Endothelial cell of umbilical vein (primary cell): ENCODE results near the gene SHROOM4. TPM values are rescaled to one million over a fixed set of nuclear protein-coding genes. Genes with fewer than 3 reads are reported as not detected.

Experiments used
- BruUV-seq: library from RNA; stranded (reverse); fragments of 400-500 nt; replicated peaks from 2 replicates; lab custom pipeline; 2021; lab: Mats Ljungman, UMichigan
- CTCF ChIA-PET: fragments of 300-600, 350-600 bp; sonication (Branson Sonifier 250); formaldehyde crosslinking; loops from one replicate; lab custom pipeline; 2021; ENCODE audit warnings: antibody characterized with exemption, inconsistent platforms; lab: Charles Lee
- POLR2A ChIA-PET: fragments of 300-600, 350-600 bp; sonication (Branson Sonifier 250); formaldehyde crosslinking; loops from one replicate; lab custom pipeline; 2021; ENCODE audit warnings: antibody characterized with exemption, inconsistent platforms; lab: Charles Lee
- DNase-seq: peaks from one replicate; pipeline ENCODE4 v3.0.0-alpha.2; 2011; ENCODE audit warnings: low read depth, low spot score
- FAIRE-seq: peaks from 2 replicates; lab custom pipeline; 2011; peaks lifted over from hg19 to GRCh38; lab: Jason Lieb, UNC
- H2AFZ ChIP-seq: 2 replicates; pipeline ENCODE4 v1.6.0; 2012; ENCODE audit warnings: low read depth, low read length, control low read depth, inconsistent platforms
- H3K27ac ChIP-seq: 2 replicates; pipeline ENCODE4 v1.5.1; 2011; ENCODE audit warnings: low read depth, mild to moderate bottlenecking, control low read depth, low read length, moderate library complexity; ENCODE audit not compliant: insufficient read depth
- H3K27me3 ChIP-seq, 2 experiments: 2 replicates each; pipeline versions ENCODE4 v1.6.0 to v1.6.1; 2011; ENCODE audit warnings: low read length in 2 of 2, mixed read lengths in 1 of 2; ENCODE audit not compliant: control insufficient read depth in 2 of 2, insufficient read depth in 2 of 2
- H3K36me3 ChIP-seq, 2 experiments: 2 replicates in 1 of 2; 3 replicates in 1 of 2; pipeline ENCODE4 v1.5.1; 2011; ENCODE audit warnings: low read length in 2 of 2, mild to moderate bottlenecking in 1 of 2, moderate library complexity in 1 of 2; ENCODE audit not compliant: control insufficient read depth in 2 of 2, insufficient read depth in 2 of 2; ENCODE audit errors: extremely low read depth in 1 of 2
- H3K4me1 ChIP-seq: 3 replicates; pipeline ENCODE4 v1.5.1; 2011; ENCODE audit warnings: mild to moderate bottlenecking, low read length; ENCODE audit not compliant: control insufficient read depth, insufficient read depth; ENCODE audit errors: extremely low read depth
- H3K4me2 ChIP-seq: 2 replicates; pipeline ENCODE4 v1.6.1; 2011; ENCODE audit warnings: low read length, control low read depth, mixed read lengths; ENCODE audit not compliant: insufficient read depth
- H3K4me3 ChIP-seq, 3 experiments: fragments of 200-600 bp in 1 of 3; sonication (generic), shearing (Covaris generic) in 1 of 3; replicated peaks in 1 of 3; 2 replicates each; pipeline ENCODE4 v1.5.1; 2011 to 2016; ENCODE audit warnings: control low read depth in 3 of 3, low read length in 3 of 3, mild to moderate bottlenecking in 2 of 3, inconsistent platforms in 1 of 3, low read depth in 1 of 3, moderate library complexity in 1 of 3; ENCODE audit not compliant: insufficient read depth in 1 of 3
- H3K79me2 ChIP-seq: 2 replicates; pipeline ENCODE4 v1.6.0; 2012; ENCODE audit warnings: low read length, inconsistent platforms; ENCODE audit not compliant: control insufficient read depth, insufficient read depth
- H3K9ac ChIP-seq: replicated peaks from 2 replicates; pipeline ENCODE3; 2011; ENCODE audit warnings: low read length, control low read depth; ENCODE audit not compliant: insufficient read depth; ENCODE audit errors: extremely low read depth
- H3K9me1 ChIP-seq: replicated peaks from 3 replicates; pipeline ENCODE4 v1.6.0; 2011; ENCODE audit warnings: mild to moderate bottlenecking, low read length; ENCODE audit not compliant: control insufficient read depth, insufficient read depth; ENCODE audit errors: extremely low read depth
- H3K9me3 ChIP-seq: replicated peaks from 2 replicates; pipeline ENCODE4 v1.5.1; 2012; ENCODE audit warnings: low read length, inconsistent platforms; ENCODE audit not compliant: control insufficient read depth, insufficient read depth
- H4K20me1 ChIP-seq: replicated peaks from 2 replicates; pipeline ENCODE3; 2011; ENCODE audit warnings: mild to moderate bottlenecking, low read length; ENCODE audit not compliant: control insufficient read depth, insufficient read depth; ENCODE audit errors: extremely low read depth
- EZH2 ChIP-seq: IDR thresholded peaks from 2 replicates; pipeline ENCODE4 v1.6.1; 2012; ENCODE audit warnings: borderline replicate concordance, low read depth, mild to moderate bottlenecking, moderate library complexity, low read length, inconsistent platforms; ENCODE audit not compliant: severe bottlenecking
- FOS ChIP-seq: IDR thresholded peaks from 2 replicates; pipeline ENCODE4 v1.6.1; 2011; ENCODE audit warnings: mild to moderate bottlenecking, low read length, moderate library complexity, borderline replicate concordance; ENCODE audit not compliant: insufficient read depth
- GATA2 ChIP-seq: IDR thresholded peaks from 2 replicates; pipeline ENCODE4 v1.7.0; 2011; ENCODE audit warnings: low read depth, mild to moderate bottlenecking, moderate library complexity, mixed read lengths, low read length; ENCODE audit not compliant: insufficient read length, insufficient read depth
- JUN ChIP-seq: IDR thresholded peaks from 2 replicates; pipeline ENCODE4 v1.6.1; 2011; ENCODE audit warnings: borderline replicate concordance, low read depth; ENCODE audit not compliant: insufficient read length, insufficient read depth
- MYC ChIP-seq: IDR thresholded peaks from one replicate; pipeline ENCODE4 v1.6.1; 2011; ENCODE audit warnings: mild to moderate bottlenecking, low read depth, low read length
- POLR2A ChIP-seq: IDR thresholded peaks from 2 replicates; pipeline ENCODE4 v1.6.1; 2012; ENCODE audit warnings: low read depth, mild to moderate bottlenecking, control low read depth, low read length
- POLR2AphosphoS5 ChIP-seq: IDR thresholded peaks from 2 replicates; pipeline ENCODE4 v1.6.1; 2012; ENCODE audit warnings: low read depth, mild to moderate bottlenecking, control low read depth, low read length, moderate library complexity; ENCODE audit not compliant: insufficient read depth
- dilution Hi-C: fragments of 300-500 bp; cut with MboI; formaldehyde crosslinking; loops from one replicate; pipeline ENCODE4 v1.15.0; 2019; ENCODE audit warnings: low sequenced_read_pairs; ENCODE audit not compliant: extremely low pct_ligation_motif_present
- intact Hi-C: fragments of 100-400 bp; cut with micrococcal nuclease; formaldehyde crosslinking; loops from one replicate; pipeline ENCODE4 v1.10.0; 2022
- polyA plus RNA-seq, 4 experiments: library from polyadenylated mRNA; depleted of rRNA in 3 of 4; stranded (reverse) in 3 of 4; unstranded in 1 of 4; fragments of >200 nt; gene quantifications; 2 replicates each; pipeline versions ENCODE4 v1.2.1 to v1.2.3, GENCODE V29; 2011 to 2012; ENCODE audit warnings: missing spikeins in 1 of 4
- total RNA-seq: library from RNA; stranded (reverse); gene quantifications from 2 replicates; pipeline ENCODE4 v1.2.3, GENCODE V29; 2021
- TF ChIP-seq, protein P1 (sequence below): IDR thresholded peaks from 2 replicates; pipeline ENCODE4 v1.6.1; 2011; ENCODE audit not compliant: insufficient read depth, insufficient read length
- TF ChIP-seq, protein P2 (sequence below), 2 donors: IDR thresholded peaks; 1 replicate in 1 of 2; 2 replicates in 1 of 2; pipeline ENCODE4 v1.5.1; 2011; ENCODE audit warnings: low read length in 2 of 2, mild to moderate bottlenecking in 2 of 2, moderate library complexity in 2 of 2, control low read depth in 1 of 2, inconsistent platforms in 1 of 2, low read depth in 1 of 2; ENCODE audit not compliant: insufficient read depth in 1 of 2; ENCODE audit errors: extremely low read depth in 1 of 2

SHROOM4 gene
- total and polyA plus RNA-seq, 2 donors (not counting 3 experiments of a cell fraction or from before 2014, with no cell fraction given) = 29.7 to 57.5 TPM

DNA sequence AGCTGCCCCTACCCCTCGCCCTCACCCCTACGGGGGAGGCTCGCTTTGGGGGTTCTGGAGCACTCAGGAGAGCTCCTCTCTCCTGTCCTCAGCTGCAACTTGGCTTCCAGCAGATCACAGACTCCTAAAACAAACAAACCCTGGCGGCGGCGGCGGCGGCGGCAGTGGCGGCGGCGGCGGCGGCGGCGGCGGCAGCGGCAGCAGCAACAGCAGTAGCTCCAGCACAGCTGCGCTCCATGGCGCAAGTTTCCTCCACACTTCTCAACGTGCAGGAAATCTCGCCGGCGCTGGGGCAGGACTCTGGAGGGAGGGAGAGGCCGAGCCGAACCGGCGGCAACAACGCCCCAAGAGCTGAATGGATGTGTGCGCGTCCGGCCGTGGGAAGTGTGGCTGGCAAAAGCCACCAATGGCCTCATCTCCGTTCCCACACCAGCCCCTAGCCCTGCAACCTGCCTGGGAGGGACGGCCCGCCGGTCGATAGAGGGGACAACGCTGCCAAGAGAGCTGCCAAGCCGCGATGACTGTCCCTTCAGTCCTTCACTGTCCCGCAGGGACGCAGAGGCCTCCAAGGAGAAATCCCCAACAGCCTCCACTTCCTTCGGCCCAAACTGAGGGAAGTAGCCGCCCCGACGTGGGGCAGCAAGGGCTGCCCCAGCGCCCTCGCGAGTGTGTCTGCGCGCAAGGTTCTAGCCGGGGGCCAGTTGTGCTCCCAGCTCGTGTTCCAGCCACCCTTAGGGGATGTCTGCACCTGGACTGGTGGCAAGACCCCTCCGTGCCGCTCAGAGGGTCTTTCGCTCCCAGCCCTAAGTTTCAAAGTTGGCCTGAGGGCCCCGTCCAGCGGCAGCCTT, 775 bp downstream of the SHROOM4 start:
- Histone ChIP-seq H3K27ac (peak overlapping the region; percentile 96), H3K9me3 (no peaks in the 10 kb centered on the region), H3K79me2 (peaks cover 26% of the 10 kb centered on the region), H3K36me3 (no peaks in the 10 kb centered on the region), H3K4me2 (peak overlapping the region; percentile 90), H3K4me3 (peak overlapping the region; percentile 51 to 76 (median 63)), H3K27me3 (no peaks in the 10 kb centered on the region), H3K4me1 (peaks cover 22% of the 10 kb centered on the region), H2AFZ (peak overlapping the region; percentile 80), H3K9ac (peak overlapping the region; percentile 89), H4K20me1 (no peaks in the 10 kb centered on the region), H3K9me1 (no peaks in the 10 kb centered on the region)
- DNase-seq = peak; percentile 57
- TSS peak; percentile 25 for BruUV-seq
- ChIA-PET POLR2A (interaction anchor here (2.1 kb wide), 1 partner anchor 14 kb away, joined by 5 read pairs; no protein-coding TSS in a partner anchor), CTCF (interaction anchor here (0.7 to 3.1 kb wide), 6 partner anchors 12 to 90 kb away, joined by 3 to 14 read pairs (median 4); no protein-coding TSS in a partner anchor)
- peak; percentile 49 for FAIRE-seq
- dilution Hi-C loops (no loop called here), intact Hi-C loops (no loop called here)
- TF ChIP-seq POLR2A (no peak), POLR2AphosphoS5 (no peak), JUN (no peak), GATA2 (no peak), EZH2 (no peak), FOS (no peak), MYC (no peak)
- TF ChIP-seq, protein P1, sequence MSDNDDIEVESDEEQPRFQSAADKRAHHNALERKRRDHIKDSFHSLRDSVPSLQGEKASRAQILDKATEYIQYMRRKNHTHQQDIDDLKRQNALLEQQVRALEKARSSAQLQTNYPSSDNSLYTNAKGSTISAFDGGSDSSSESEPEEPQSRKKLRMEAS = no peak
- TF ChIP-seq, protein P2, sequence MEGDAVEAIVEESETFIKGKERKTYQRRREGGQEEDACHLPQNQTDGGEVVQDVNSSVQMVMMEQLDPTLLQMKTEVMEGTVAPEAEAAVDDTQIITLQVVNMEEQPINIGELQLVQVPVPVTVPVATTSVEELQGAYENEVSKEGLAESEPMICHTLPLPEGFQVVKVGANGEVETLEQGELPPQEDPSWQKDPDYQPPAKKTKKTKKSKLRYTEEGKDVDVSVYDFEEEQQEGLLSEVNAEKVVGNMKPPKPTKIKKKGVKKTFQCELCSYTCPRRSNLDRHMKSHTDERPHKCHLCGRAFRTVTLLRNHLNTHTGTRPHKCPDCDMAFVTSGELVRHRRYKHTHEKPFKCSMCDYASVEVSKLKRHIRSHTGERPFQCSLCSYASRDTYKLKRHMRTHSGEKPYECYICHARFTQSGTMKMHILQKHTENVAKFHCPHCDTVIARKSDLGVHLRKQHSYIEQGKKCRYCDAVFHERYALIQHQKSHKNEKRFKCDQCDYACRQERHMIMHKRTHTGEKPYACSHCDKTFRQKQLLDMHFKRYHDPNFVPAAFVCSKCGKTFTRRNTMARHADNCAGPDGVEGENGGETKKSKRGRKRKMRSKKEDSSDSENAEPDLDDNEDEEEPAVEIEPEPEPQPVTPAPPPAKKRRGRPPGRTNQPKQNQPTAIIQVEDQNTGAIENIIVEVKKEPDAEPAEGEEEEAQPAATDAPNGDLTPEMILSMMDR (IDR thresholded peaks at IDR 0.05; ENCODE audit: extremely low read depth in 1 of 2, insufficient read depth in 1 of 2, low read depth in 1 of 2, low read length in 2 of 2) = no peak
